Motor neuron (in vitro differentiated cells): ENCODE measurements around the gene UBE2E3. TPM values are rescaled to one million over a fixed set of nuclear protein-coding genes. Genes with fewer than 3 reads are reported as not detected.

Experiments used
- ATAC-seq, 8 experiments: fragments of 200-7000 bp; cut with Tn5 transposase; replicated peaks in 6 of 8; 2 replicates each; pipeline ENCODE4 v1.8.0; 2021; ENCODE audit warnings: mild to moderate bottlenecking in 8 of 8, moderate library complexity in 8 of 8
- H3K27ac ChIP-seq, 2 donors: fragments of 250-450 bp; sonication (Bioruptor Pico); 2 replicates each; pipeline ENCODE4 v1.9.0; 2021; ENCODE audit warnings: antibody characterized with exemption in 2 of 2, mild to moderate bottlenecking in 2 of 2, moderate library complexity in 1 of 2
- H3K4me1 ChIP-seq, 2 donors: fragments of 250-450 bp; sonication (Bioruptor Pico); replicated peaks in 1 of 2; 2 replicates each; pipeline ENCODE4 v1.6.1; 2021; ENCODE audit warnings: antibody characterized with exemption in 2 of 2, mild to moderate bottlenecking in 2 of 2, moderate library complexity in 1 of 2
- H3K4me3 ChIP-seq, 5 donors: fragments of 250-450 bp; sonication (Bioruptor Pico); 2 replicates each; pipeline ENCODE4 v1.9.0; 2021; ENCODE audit warnings: antibody characterized with exemption in 5 of 5, mild to moderate bottlenecking in 5 of 5, moderate library complexity in 4 of 5
- WGBS, 10 experiments: fragments of 450-650 bp; shearing (Covaris generic); methylation state at CpG; one replicate each; pipeline ENCODE4 v1.0.0; 2022; 5-methylcytosine and 5-hydroxymethylcytosine counted together
- in situ Hi-C, 9 experiments: fragments of 400-800 bp; cut with MboI; loops; one replicate each; pipeline ENCODE4 v1.15.0; 2021; ENCODE audit warnings: low sequenced_read_pairs in 9 of 9, low pct_unique_long_range_greater_than_20kb in 2 of 9; ENCODE audit not compliant: unreplicated experiment in 9 of 9
- total RNA-seq, 8 experiments: library from RNA; unstranded; fragments of 300-600 nt; gene quantifications; 2 replicates each; pipeline versions ENCODE4 v1.2.3 to v1.2.4, GENCODE V29; 2022

Gene UBE2E3
- total RNA-seq, 8 experiments from 2014 or later = 56.3 to 186 (median 126) TPM

DNA sequence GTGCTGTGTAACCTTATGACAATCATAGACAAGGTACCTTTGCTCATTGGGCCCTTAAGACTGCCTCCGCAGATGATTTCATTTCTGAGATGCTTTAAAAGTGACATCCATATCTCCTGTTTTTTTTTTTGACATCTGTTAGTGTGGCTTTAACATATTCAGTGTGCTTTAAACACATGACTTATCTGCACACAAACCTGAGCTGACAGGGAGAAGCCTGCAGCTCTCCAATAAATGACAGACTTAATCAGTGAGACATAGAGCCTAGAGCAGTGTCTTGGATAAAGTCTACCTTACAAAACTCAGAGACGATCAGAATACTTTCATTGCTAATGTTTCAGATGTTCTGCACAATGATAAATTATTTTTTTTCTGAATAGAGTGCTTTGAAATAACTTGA lies 130.7 kb downstream of the UBE2E3 start:
- 53 to 100% (median 91%) methylated on average over 1 to 2 of the region's 2 CpGs; no CpG with 5 or more reads in 2 of the 10 experiments for WGBS, 10 experiments
- H3K4me1 ChIP-seq = peaks cover 0 to 4% of the 10 kb centered on the region in 2 donors
- H3K4me3 ChIP-seq = no peak overlapping the region
- in situ Hi-C loops = loop anchor here in 5 of 9 experiments (25.0 kb wide), 2 partner anchors 351 to 601 kb away; partner anchors contain the start of gene ITGA4 (in 3 of the 5)
- no peak overlapping the region for H3K27ac ChIP-seq
- no peak for ATAC-seq

DNA sequence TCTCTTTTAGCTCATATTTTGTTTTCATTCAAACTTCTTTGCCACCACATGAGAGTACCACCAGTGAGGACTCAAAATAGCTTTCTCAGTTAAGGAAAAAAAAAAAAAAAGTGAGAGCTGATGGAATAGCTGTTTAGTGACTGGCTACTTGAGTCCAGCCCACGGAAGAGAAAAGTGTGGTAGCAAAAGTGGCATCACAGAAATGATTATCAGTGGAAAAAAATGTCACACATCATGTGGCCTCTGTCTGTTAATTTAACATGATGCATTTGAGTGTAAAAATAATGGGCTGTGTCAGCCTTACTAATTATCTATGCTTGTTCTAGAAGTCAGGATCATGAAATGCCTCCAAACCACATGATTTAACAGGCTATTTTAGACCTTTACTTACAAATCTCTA lies 132.5 kb downstream of the UBE2E3 start:
- no peak overlapping the region for H3K4me3 ChIP-seq
- WGBS, 10 experiments = 43 to 100% (median 80%) methylated on average over 1 of the region's 1 CpG; no CpG with 5 or more reads in 1 of the 10 experiments
- in situ Hi-C loops = loop anchor here in 5 of 9 experiments (25.0 kb wide), 2 partner anchors 349 to 599 kb away; partner anchors contain the start of gene ITGA4 (in 3 of the 5)
- no peak overlapping the region for H3K27ac ChIP-seq
- ATAC-seq = no peak
- H3K4me1 ChIP-seq = no peaks in the 10 kb centered on the region
